Measurements from ENCODE around the gene CLBA1.

CLBA1 gene

GRCh38 chr14:105014631-105015030, 29.0 kb downstream of the CLBA1 start:
- Mint-ChIP-seq H3K9me3 (no peaks in the 10 kb centered on the region), H3K27me3 (ENCODE audit: low read depth) (no peaks in the 10 kb centered on the region), H3K36me3 (ENCODE audit: low read depth) (peaks cover 4% of the 10 kb centered on the region), H3K4me1 (peaks cover 73% of the 10 kb centered on the region), H3K4me3 (peak overlapping the region in 1 of 3 experiments; percentile 11), H3K27ac (peak overlapping the region in 2 of 3 experiments; percentile 20 to 68)
- no peak for TF ChIP-seq CTCF (IDR thresholded peaks at IDR 0.05; ENCODE audit: unreplicated experiment in 3 of 3)

- Mint-ChIP-seq H3K9me3 (no peaks in the 10 kb centered on the region), H3K4me3 (peak overlapping the region in 2 of 3 experiments; percentile 56 to 57), H3K27me3 (ENCODE audit: low read depth) (no peaks in the 10 kb centered on the region), H3K27ac (peak overlapping the region in 2 of 3 experiments; percentile 60 to 68), H3K36me3 (ENCODE audit: low read depth) (no peaks in the 10 kb centered on the region), H3K4me1 (peaks cover 74% of the 10 kb centered on the region)
- no peak for TF ChIP-seq CTCF (IDR thresholded peaks at IDR 0.05; ENCODE audit: unreplicated experiment in 3 of 3)
These were observed 29.7 kb downstream of the CLBA1 start for GRCh38 chr14:105015242-105015641.

- Mint-ChIP-seq H3K9me3 (no peaks in the 10 kb centered on the region), H3K27me3 (ENCODE audit: low read depth) (no peaks in the 10 kb centered on the region), H3K27ac (peak overlapping the region in 2 of 3 experiments; percentile 14 to 50), H3K4me3 (peak overlapping the region in 1 of 3 experiments; percentile 44), H3K4me1 (peaks cover 74% of the 10 kb centered on the region), H3K36me3 (ENCODE audit: low read depth) (no peaks in the 10 kb centered on the region)
- TF ChIP-seq CTCF (IDR thresholded peaks at IDR 0.05; ENCODE audit: unreplicated experiment in 3 of 3) = no peak
These were observed 30.3 kb downstream of the CLBA1 start for GRCh38 chr14:105015905-105016304.

GRCh38 chr14:105018414-105018813, 32.8 kb downstream of the CLBA1 start:
- Mint-ChIP-seq H3K4me1 (peaks cover 66% of the 10 kb centered on the region), H3K27ac (peak overlapping the region in 2 of 3 experiments; percentile 44 to 57), H3K9me3 (no peaks in the 10 kb centered on the region), H3K27me3 (ENCODE audit: low read depth) (no peaks in the 10 kb centered on the region), H3K36me3 (ENCODE audit: low read depth) (no peaks in the 10 kb centered on the region), H3K4me3 (peak overlapping the region; percentile 75 to 96 (median 92))
- TF ChIP-seq CTCF (IDR thresholded peaks at IDR 0.05; ENCODE audit: unreplicated experiment in 3 of 3) = no peak

- H3K36me3 Mint-ChIP-seq (ENCODE audit: low read depth) = no peaks in the 10 kb centered on the region
- no peaks in the 10 kb centered on the region for H3K27me3 Mint-ChIP-seq (ENCODE audit: low read depth)
These were observed 34.5 kb downstream of the CLBA1 start for GRCh38 chr14:105019861-105020814.

More at GRCh38 chr14:105019861-105020814, 34.5 kb downstream of the CLBA1 start:
- H3K4me1 Mint-ChIP-seq = peaks cover 49% of the 10 kb centered on the region
- TF ChIP-seq CTCF (IDR thresholded peaks at IDR 0.05; ENCODE audit: unreplicated experiment in 3 of 3) = peak in 1 of 3 experiments; percentile 25
- H3K27ac Mint-ChIP-seq = peak overlapping the region; percentile 88 to 98 (median 97)
- H3K4me3 Mint-ChIP-seq = peak overlapping the region; percentile 92 to 96 (median 96)
- no peaks in the 10 kb centered on the region for H3K9me3 Mint-ChIP-seq
